Right lobe of liver (tissue), 6 donors: ENCODE data around the gene ZFHX2. TPM values are rescaled to one million over a fixed set of nuclear protein-coding genes. Genes with fewer than 3 reads are reported as not detected.

Experiments used
- ATAC-seq, 4 donors: fragments of 200-7000 bp; cut with Tn5 transposase; one replicate each; pipeline ENCODE4 v1.9.1; 2020; ENCODE audit warnings: mild to moderate bottlenecking in 4 of 4, moderate library complexity in 4 of 4
- DNase-seq, 3 donors: peaks; one replicate each; pipeline ENCODE4 v3.0.0-alpha.2; 2020
- H3K27ac ChIP-seq, 3 donors: fragments of 200-600 bp; one replicate each; pipeline ENCODE4 v1.8.0; 2022
- H3K27me3 ChIP-seq, 2 donors: fragments of 200-600 bp; one replicate each; pipeline ENCODE4 v1.8.0; 2022
- H3K36me3 ChIP-seq, 4 donors: fragments of 200-600 bp; sonication (generic) in 1 of 4; one replicate each; pipeline versions ENCODE4 v1.5.1 to v1.8.0; 2017 to 2022; ENCODE audit warnings: control low read depth in 1 of 4
- H3K4me1 ChIP-seq, 4 donors: fragments of 200-600 bp; sonication (generic) in 1 of 4; one replicate each; pipeline versions ENCODE4 v1.5.1 to v1.8.0; 2017 to 2022; ENCODE audit warnings: control low read depth in 1 of 4
- H3K4me3 ChIP-seq, 3 donors: fragments of 200-600 bp; one replicate each; pipeline ENCODE4 v1.8.0; 2022
- H3K9me3 ChIP-seq, 4 donors: fragments of 200-600 bp; sonication (generic) in 1 of 4; one replicate each; pipeline versions ENCODE4 v1.5.1 to v1.8.0; 2017 to 2022; ENCODE audit warnings: control low read depth in 1 of 4
- CTCF ChIP-seq, 4 donors: fragments of 200-600 bp in 3 of 4; fragments of 450-650 bp in 1 of 4; IDR thresholded peaks; one replicate each; pipeline versions ENCODE4 v1.5.1 to v1.8.0; 2016 to 2022; ENCODE audit warnings: antibody characterized with exemption in 4 of 4, mild to moderate bottlenecking in 2 of 4
- POLR2A ChIP-seq: fragments of 450-650 bp; IDR thresholded peaks from one replicate; pipeline ENCODE4 v1.6.1; 2017; ENCODE audit warnings: antibody characterized with exemption, mild to moderate bottlenecking
- WGBS: methylation state at CpG from one replicate; pipeline ENCODE4 v1.1.6; 2018; ENCODE audit warnings: low coverage, low lambda C conversion rate; ENCODE audit not compliant: insufficient coverage; ENCODE audit errors: missing lambda C conversion rate; 5-methylcytosine and 5-hydroxymethylcytosine counted together
- intact Hi-C, 2 donors: fragments of 100-400 bp; cut with DNase I; formaldehyde crosslinking; loops; one replicate each; pipeline versions ENCODE4 v1.11.2 to v1.14.1; 2022
- total RNA-seq, 6 experiments: library from RNA; depleted of rRNA in 2 of 6; stranded (reverse); fragments of >200 nt in 2 of 6; fragmentation: NEBNext Ultra II Directional in 3 of 6; extraction: Animal tissue kit (Norgen Biotek cat#: 25700) in 3 of 6; gene quantifications; one replicate each; pipeline versions ENCODE4 v1.1.0 to v1.2.4, GENCODE V29; 2016 to 2023
- donor health status: DM: no; HTN: yes; CAD: no.
- donor health status: DM: no; HTN: no; CAD: no.
- donor health status: DM: no; HTN: no; CAD: no.
- donor health status: DM: no; HTN: yes; CAD: no.
- donor health status: DM: no; HTN: yes; CAD: no.

Gene ZFHX2
- total RNA-seq, 6 experiments from 2014 or later: 0.33 to 0.83 (median 0.47) TPM

DNA sequence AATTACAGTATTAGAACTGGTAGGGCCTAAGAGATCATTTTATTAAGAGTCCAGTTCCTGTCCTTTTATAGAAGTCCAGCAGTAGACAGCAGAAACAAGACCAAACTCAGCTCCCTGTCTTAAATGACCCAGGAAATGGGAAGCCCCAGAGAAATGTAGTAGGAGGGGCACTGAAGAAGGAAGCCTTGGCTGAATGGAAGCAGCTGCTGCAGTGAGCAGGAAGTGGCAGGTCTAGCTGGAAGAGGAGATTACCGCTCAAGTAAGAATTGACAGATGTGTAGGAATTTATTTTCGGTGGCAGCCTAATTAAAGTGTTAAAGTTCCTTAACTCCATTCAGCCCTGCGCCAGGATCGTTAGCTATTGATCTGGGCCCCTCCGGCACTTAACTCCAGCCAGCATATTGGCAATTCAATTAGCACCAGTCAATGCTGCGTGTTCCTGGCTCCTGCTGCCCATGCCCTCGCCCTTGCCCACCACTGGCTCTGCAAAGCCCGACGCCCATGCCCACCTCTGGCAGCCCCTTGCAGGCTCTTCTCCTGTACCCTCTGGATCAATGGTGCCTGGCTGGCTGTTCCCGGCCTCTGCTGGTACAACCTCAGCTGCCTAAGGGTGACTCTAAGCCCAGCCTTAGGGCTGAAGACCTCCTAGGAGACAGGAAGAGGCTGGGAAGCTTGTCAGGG is 21.1 kb downstream of the ZFHX2 start:
- Histone ChIP-seq H3K9me3 (no peaks in the 10 kb centered on the region), H3K4me1 (no peaks in the 10 kb centered on the region), H3K36me3 (no peaks in the 10 kb centered on the region), H3K27ac (no peak overlapping the region), H3K27me3 (no peaks in the 10 kb centered on the region), H3K4me3 (no peak overlapping the region)
- ATAC-seq (no peak), DNase-seq (no peak)
- WGBS: 51% methylated on average over 5 of the region's 10 CpGs
- intact Hi-C loops: loop anchor here in 1 of 2 donors (10.0 kb wide), 1 partner anchor 46 kb away; no protein-coding TSS in a partner anchor
- no peak for TF ChIP-seq POLR2A
- TF ChIP-seq CTCF (IDR thresholded peaks at IDR 0.05): no peak

GRCh38 chr14:23529016-23529415 is 22.5 kb downstream of the ZFHX2 start:
- H3K36me3 ChIP-seq: no peaks in the 10 kb centered on the region
- 60% methylated on average over 2 of the region's 3 CpGs for WGBS
- TF ChIP-seq POLR2A: no peak
- no peak for TF ChIP-seq CTCF (IDR thresholded peaks at IDR 0.05)
- H3K4me1 ChIP-seq: no peaks in the 10 kb centered on the region
- ATAC-seq (no peak), DNase-seq (no peak)
- H3K9me3 ChIP-seq: no peaks in the 10 kb centered on the region
- no peak overlapping the region for H3K4me3 ChIP-seq
- H3K27me3 ChIP-seq: no peaks in the 10 kb centered on the region
- H3K27ac ChIP-seq: no peak overlapping the region
- intact Hi-C loops: no loop called here

DNA sequence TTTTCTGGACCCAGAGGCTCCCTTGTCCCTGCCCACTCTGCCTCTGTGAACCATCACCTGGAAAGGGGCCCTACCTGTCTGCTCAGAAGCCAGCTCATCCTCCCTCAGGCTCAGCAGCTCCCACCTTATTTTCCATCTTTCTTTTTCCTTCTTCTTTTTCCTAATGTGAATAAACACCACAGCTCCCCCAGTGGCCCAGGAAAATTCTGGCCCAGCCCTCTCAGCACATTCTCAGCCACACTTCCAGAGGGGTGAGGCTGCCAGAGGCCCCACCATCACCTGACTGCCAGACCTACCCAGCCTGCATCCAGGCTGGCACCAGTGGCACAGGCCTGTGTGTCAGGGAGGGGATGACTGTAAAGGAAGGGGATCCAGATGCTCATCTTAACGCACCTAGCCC is 23.0 kb downstream of the ZFHX2 start:
- Histone ChIP-seq H3K27me3 (no peaks in the 10 kb centered on the region), H3K36me3 (no peaks in the 10 kb centered on the region), H3K9me3 (no peaks in the 10 kb centered on the region), H3K4me3 (no peak overlapping the region), H3K4me1 (no peaks in the 10 kb centered on the region), H3K27ac (no peak overlapping the region)
- TF ChIP-seq CTCF (IDR thresholded peaks at IDR 0.05) (no peak), POLR2A (no peak)
- DNase-seq (no peak), ATAC-seq (no peak)
- WGBS: 80% methylated on average over 1 of the region's 1 CpG
- intact Hi-C loops: no loop called here

- 87% methylated on average over 3 of the region's 8 CpGs for WGBS
- intact Hi-C loops: no loop called here
- Histone ChIP-seq H3K27me3 (no peaks in the 10 kb centered on the region), H3K27ac (no peak overlapping the region), H3K36me3 (no peaks in the 10 kb centered on the region), H3K9me3 (no peaks in the 10 kb centered on the region), H3K4me3 (no peak overlapping the region), H3K4me1 (no peaks in the 10 kb centered on the region)
- ATAC-seq (no peak), DNase-seq (no peak)
- TF ChIP-seq POLR2A (no peak), CTCF (IDR thresholded peaks at IDR 0.05) (no peak)
Observed at GRCh38 chr14:23525611-23526010, 26.0 kb downstream of the ZFHX2 start.

DNA sequence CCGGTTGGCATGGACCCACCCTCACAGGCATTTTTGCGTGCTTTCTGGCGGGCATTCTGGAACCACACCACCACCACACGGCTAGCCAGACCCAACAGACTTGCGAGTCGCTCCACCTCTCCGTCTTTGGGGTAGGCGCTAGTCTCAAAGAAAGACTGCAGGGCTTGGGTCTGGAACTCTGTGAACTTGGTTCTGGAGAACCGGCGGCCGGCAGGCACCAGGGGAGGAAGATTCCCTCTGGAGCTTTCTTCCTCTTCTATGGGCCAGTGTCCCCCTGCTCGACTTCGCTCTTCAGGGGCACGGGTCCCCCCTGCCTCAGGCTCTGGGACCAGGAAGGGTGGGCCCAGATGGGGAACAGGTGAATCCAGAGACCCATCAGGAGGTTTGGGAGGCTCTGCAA is 26.6 kb downstream of the ZFHX2 start:
- Histone ChIP-seq H3K4me1 (no peaks in the 10 kb centered on the region), H3K4me3 (no peak overlapping the region), H3K36me3 (no peaks in the 10 kb centered on the region), H3K27ac (no peak overlapping the region), H3K27me3 (no peaks in the 10 kb centered on the region), H3K9me3 (no peaks in the 10 kb centered on the region)
- intact Hi-C loops: no loop called here
- ATAC-seq: no peak
- DNase-seq: no peak
- no peak for TF ChIP-seq POLR2A
- TF ChIP-seq CTCF (IDR thresholded peaks at IDR 0.05): no peak
- WGBS: 50% methylated on average over 2 of the region's 14 CpGs
